Measurements from ENCODE around the gene CDC42SE2. TPM values are rescaled to one million over a fixed set of nuclear protein-coding genes. Genes with fewer than 3 reads are reported as not detected.

CDC42SE2 gene
- total and polyA plus RNA-seq, 2 of the 4 experiments (the other 2 are of a cell fraction), result 12.5 to 19.4 TPM

GRCh38 chr5:131400585-131400984, 136.7 kb downstream of the CDC42SE2 start:
- no peak overlapping the region for H3K9ac ChIP-seq (ENCODE audit: low read depth, low read length)
- TF ChIP-seq MXI1 (IDR thresholded peaks at IDR 0.05; ENCODE audit: borderline replicate concordance, low read depth, low read length) (no peak), MAFK (IDR thresholded peaks at IDR 0.05; ENCODE audit: low read depth, low read length) (no peak), MAZ (IDR thresholded peaks at IDR 0.05; ENCODE audit: borderline replicate concordance, low read depth, low read length) (no peak), BHLHE40 (IDR thresholded peaks at IDR 0.05; ENCODE audit: low read depth, low read length) (no peak), FOS (IDR thresholded peaks at IDR 0.05; ENCODE audit: low read depth, low read length) (no peak), RFX5 (IDR thresholded peaks at IDR 0.05; ENCODE audit: low read depth, low read length) (no peak), CEBPB (IDR thresholded peaks at IDR 0.05; ENCODE audit: low read depth, low read length) (no peak), SMC3 (IDR thresholded peaks at IDR 0.05; ENCODE audit: low read depth, low read length) (no peak), POLR2A (IDR thresholded peaks at IDR 0.05; ENCODE audit: low read depth, low read length) (no peak), CTCF (conservative IDR thresholded peaks at IDR 0.05; ENCODE audit: low read depth, low read length) (no peak), NFE2L2 (IDR thresholded peaks at IDR 0.05; ENCODE audit: low read depth, low read length) (no peak)
- H4K5ac ChIP-seq (ENCODE audit: low read depth, low read length), result no peak overlapping the region
- H2AFZ ChIP-seq (replicated peaks; ENCODE audit: low read length, poor library complexity), result no peak overlapping the region
- ATAC-seq (ENCODE audit: low read depth), result no peak
- no peak overlapping the region for H2AK5ac ChIP-seq (ENCODE audit: low read depth, low read length)
- H4K20me1 ChIP-seq (ENCODE audit: insufficient read depth, low read length), result no peaks in the 10 kb centered on the region
- no peak overlapping the region for H4K91ac ChIP-seq (ENCODE audit: insufficient read depth, low read depth, low read length)
- no peak overlapping the region for H2AK9ac ChIP-seq (replicated peaks; ENCODE audit: low read depth, low read length, poor library complexity)
- peaks cover 6% of the 10 kb centered on the region; the same call in 1 of the 2 replicates for H3K36me3 ChIP-seq (ENCODE audit: control insufficient read depth, insufficient read depth, low read length)
- no peaks in the 10 kb centered on the region for H3K79me1 ChIP-seq (ENCODE audit: low read depth in 1 of 2, low read length in 2 of 2)
- intact Hi-C loops (cut with micrococcal nuclease), result loop anchor here (5.0 kb wide), 1 partner anchor 238 kb away; no protein-coding TSS in a partner anchor
- peaks cover 3% of the 10 kb centered on the region; the same call in 1 of the 2 replicates for H3K9me3 ChIP-seq (ENCODE audit: control insufficient read depth, insufficient read depth, low read length)
- dilution Hi-C loops (cut with HindIII; ENCODE audit: low sequenced_read_pairs, unreplicated experiment), result no loop called here
- ChIA-PET POLR2A (ENCODE audit: unreplicated experiment) (no interaction called here), CTCF (interaction anchor here (0.5 kb wide), 1 partner anchor 237 kb away, joined by 3 read pairs; no protein-coding TSS in a partner anchor)
- no peak overlapping the region for H3K23ac ChIP-seq (ENCODE audit: low read depth, low read length)
- H2BK15ac ChIP-seq (ENCODE audit: low read depth, low read length), result no peak overlapping the region
- H3K4me3 ChIP-seq (ENCODE audit: insufficient read depth, low read depth, low read length), result no peak overlapping the region
- no peak overlapping the region for H2BK5ac ChIP-seq (ENCODE audit: low read depth, low read length, poor library complexity, severe bottlenecking)
- no peak overlapping the region for H3K56ac ChIP-seq (ENCODE audit: extremely low read depth, insufficient read depth, low read length)
- no peak overlapping the region for H3K14ac ChIP-seq (replicated peaks; ENCODE audit: low read depth, low read length)
- H3K18ac ChIP-seq (ENCODE audit: low read depth, low read length), result no peak overlapping the region
- no peaks in the 10 kb centered on the region for H3K4me1 ChIP-seq (ENCODE audit: control insufficient read depth, insufficient read depth, low read length)
- 100% methylated on average over 1 of the region's 3 CpGs; no CpG with 5 or more reads in 1 of the 2 experiments for WGBS, 2 experiments (ENCODE audit: extremely low coverage in 2 of 2, insufficient read length in 1 of 2)
- in situ Hi-C loops (cut with MboI; ENCODE audit: low sequenced_read_pairs), result loop anchor here (25.0 kb wide), 3 partner anchors 513 to 1488 kb away; partner anchors contain the start of gene CHSY3
- H3K27ac ChIP-seq (ENCODE audit: insufficient read depth, low read length), result no peak overlapping the region
- no TSS peak for BruUV-seq (replicated peaks)
- no peak for DNase-seq
- H3K9me1 ChIP-seq (ENCODE audit: insufficient read depth, low read length), result no peaks in the 10 kb centered on the region
- no peak overlapping the region for H2BK120ac ChIP-seq (ENCODE audit: low read depth, low read length)
- H3K4ac ChIP-seq (ENCODE audit: low read depth, low read length), result no peak overlapping the region
- no peak overlapping the region for H2BK20ac ChIP-seq (ENCODE audit: low read depth, low read length)
- H3K27me3 ChIP-seq (ENCODE audit: control insufficient read depth, insufficient read depth, low read length), result no peaks in the 10 kb centered on the region
- H3K4me2 ChIP-seq (ENCODE audit: low read depth, low read length), result no peak overlapping the region
- no peak overlapping the region for H4K8ac ChIP-seq (ENCODE audit: low read depth in 2 of 2, low read length in 2 of 2)
